IPS-15b (cell line): ENCODE results near the gene GADL1.

ENCODE experiments used
- H3K27me3 ChIP-seq: one replicate; pipeline ENCODE4 v1.6.1; 2013; ENCODE audit warnings: low read length; ENCODE audit not compliant: control insufficient read depth, insufficient read depth
- H3K36me3 ChIP-seq: one replicate; pipeline ENCODE4 v1.6.1; 2013; ENCODE audit warnings: low read length; ENCODE audit not compliant: control insufficient read depth, insufficient read depth
- H3K4me1 ChIP-seq: one replicate; pipeline ENCODE4 v1.6.1; 2013; ENCODE audit warnings: mild to moderate bottlenecking, low read length; ENCODE audit not compliant: control insufficient read depth, insufficient read depth
- H3K4me3 ChIP-seq: one replicate; pipeline ENCODE4 v1.5.1; 2013; ENCODE audit warnings: low read depth, low read length
- H3K9ac ChIP-seq: one replicate; pipeline ENCODE4 v1.6.1; 2013; ENCODE audit warnings: low read depth, mild to moderate bottlenecking, low read length
- H3K9me3 ChIP-seq: one replicate; pipeline ENCODE4 v1.6.1; 2013; ENCODE audit warnings: mild to moderate bottlenecking, low read length; ENCODE audit not compliant: control insufficient read depth, insufficient read depth

The GADL1 gene

GRCh38 chr3:30873671-30874070 is 20.8 kb downstream of the GADL1 start:
- Histone ChIP-seq H3K4me1 (no peaks in the 10 kb centered on the region), H3K9me3 (no peaks in the 10 kb centered on the region), H3K36me3 (no peaks in the 10 kb centered on the region), H3K27me3 (no peaks in the 10 kb centered on the region), H3K4me3 (no peak overlapping the region), H3K9ac (no peak overlapping the region)

- H3K27me3 ChIP-seq, result no peaks in the 10 kb centered on the region
- no peak overlapping the region for H3K9ac ChIP-seq
- no peak overlapping the region for H3K4me3 ChIP-seq
- no peaks in the 10 kb centered on the region for H3K36me3 ChIP-seq
- no peaks in the 10 kb centered on the region for H3K9me3 ChIP-seq
- no peaks in the 10 kb centered on the region for H3K4me1 ChIP-seq
Measured at GRCh38 chr3:30872879-30873278, 21.6 kb downstream of the GADL1 start.

- Histone ChIP-seq H3K27me3 (no peaks in the 10 kb centered on the region), H3K36me3 (no peaks in the 10 kb centered on the region), H3K4me1 (no peaks in the 10 kb centered on the region), H3K4me3 (no peak overlapping the region), H3K9me3 (no peaks in the 10 kb centered on the region), H3K9ac (no peak overlapping the region)
Measured at GRCh38 chr3:30871720-30872119, 22.7 kb downstream of the GADL1 start.

GRCh38 chr3:30864836-30865235 is 29.6 kb downstream of the GADL1 start:
- H3K4me1 ChIP-seq, result peaks cover 5% of the 10 kb centered on the region
- no peaks in the 10 kb centered on the region for H3K36me3 ChIP-seq
- H3K27me3 ChIP-seq, result no peaks in the 10 kb centered on the region
- no peak overlapping the region for H3K4me3 ChIP-seq
- H3K9me3 ChIP-seq, result no peaks in the 10 kb centered on the region
- no peak overlapping the region for H3K9ac ChIP-seq

GRCh38 chr3:30864132-30864531 is 30.3 kb downstream of the GADL1 start:
- Histone ChIP-seq H3K27me3 (no peaks in the 10 kb centered on the region), H3K4me1 (peaks cover 5% of the 10 kb centered on the region), H3K36me3 (no peaks in the 10 kb centered on the region), H3K9ac (no peak overlapping the region), H3K4me3 (no peak overlapping the region), H3K9me3 (no peaks in the 10 kb centered on the region)

- no peaks in the 10 kb centered on the region for H3K9me3 ChIP-seq
- H3K36me3 ChIP-seq, result no peaks in the 10 kb centered on the region
- H3K9ac ChIP-seq, result no peak overlapping the region
- H3K4me3 ChIP-seq, result no peak overlapping the region
- H3K27me3 ChIP-seq, result no peaks in the 10 kb centered on the region
- peaks cover 5% of the 10 kb centered on the region for H3K4me1 ChIP-seq
Measured at GRCh38 chr3:30862004-30862403, 32.5 kb downstream of the GADL1 start.

GRCh38 chr3:30858894-30859389 is 35.5 kb downstream of the GADL1 start:
- Histone ChIP-seq H3K9ac (no peak overlapping the region), H3K4me3 (no peak overlapping the region), H3K36me3 (no peaks in the 10 kb centered on the region), H3K4me1 (peaks cover 4% of the 10 kb centered on the region), H3K27me3 (no peaks in the 10 kb centered on the region), H3K9me3 (no peaks in the 10 kb centered on the region)

GRCh38 chr3:30855400-30856292 is 38.8 kb downstream of the GADL1 start:
- no peak overlapping the region for H3K9ac ChIP-seq
- H3K4me3 ChIP-seq, result no peak overlapping the region
- H3K27me3 ChIP-seq, result no peaks in the 10 kb centered on the region
- no peaks in the 10 kb centered on the region for H3K4me1 ChIP-seq
- H3K9me3 ChIP-seq, result no peaks in the 10 kb centered on the region
- H3K36me3 ChIP-seq, result no peaks in the 10 kb centered on the region

- Histone ChIP-seq H3K9me3 (no peaks in the 10 kb centered on the region), H3K4me3 (no peak overlapping the region), H3K36me3 (no peaks in the 10 kb centered on the region), H3K4me1 (no peaks in the 10 kb centered on the region), H3K9ac (no peak overlapping the region), H3K27me3 (no peaks in the 10 kb centered on the region)
Measured at GRCh38 chr3:30852833-30853232, 41.6 kb downstream of the GADL1 start.

GRCh38 chr3:30848087-30848779 is 46.2 kb downstream of the GADL1 start:
- Histone ChIP-seq H3K4me3 (no peak overlapping the region), H3K9me3 (no peaks in the 10 kb centered on the region), H3K4me1 (no peaks in the 10 kb centered on the region), H3K27me3 (no peaks in the 10 kb centered on the region), H3K9ac (no peak overlapping the region), H3K36me3 (no peaks in the 10 kb centered on the region)

- Histone ChIP-seq H3K4me3 (no peak overlapping the region), H3K4me1 (no peaks in the 10 kb centered on the region), H3K9ac (no peak overlapping the region), H3K27me3 (no peaks in the 10 kb centered on the region), H3K9me3 (no peaks in the 10 kb centered on the region), H3K36me3 (no peaks in the 10 kb centered on the region)
Measured at GRCh38 chr3:30847592-30847991, 46.9 kb downstream of the GADL1 start.

- no peaks in the 10 kb centered on the region for H3K4me1 ChIP-seq
- no peaks in the 10 kb centered on the region for H3K9me3 ChIP-seq
- no peak overlapping the region for H3K4me3 ChIP-seq
- no peaks in the 10 kb centered on the region for H3K27me3 ChIP-seq
- H3K36me3 ChIP-seq, result no peaks in the 10 kb centered on the region
- no peak overlapping the region for H3K9ac ChIP-seq
Measured at GRCh38 chr3:30845606-30846005, 48.9 kb downstream of the GADL1 start.
